ENCODE measurements around the gene BCL2.

The BCL2 gene

DNA sequence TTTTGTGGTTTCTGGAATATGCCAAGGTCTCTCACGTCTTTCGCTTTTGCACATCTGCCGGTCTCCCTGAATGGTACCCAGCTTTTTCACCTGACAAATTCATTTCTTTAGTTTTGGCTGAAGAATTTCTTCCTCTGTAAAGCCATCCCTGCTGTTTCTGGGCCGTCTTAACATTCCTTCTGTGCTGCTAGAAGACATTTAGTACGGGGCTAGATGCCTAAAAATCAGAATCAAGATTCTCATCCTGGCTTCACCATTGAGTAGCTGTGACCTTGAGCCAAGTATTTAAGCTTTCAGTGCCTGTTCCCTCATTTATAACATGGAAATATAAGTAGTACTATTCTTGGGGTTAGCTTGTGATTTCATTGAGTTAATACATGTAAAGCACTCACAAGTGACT lies 6.4 kb upstream of the BCL2 start:
- DNase-seq (ENCODE audit: low read depth) = no peak

DNA sequence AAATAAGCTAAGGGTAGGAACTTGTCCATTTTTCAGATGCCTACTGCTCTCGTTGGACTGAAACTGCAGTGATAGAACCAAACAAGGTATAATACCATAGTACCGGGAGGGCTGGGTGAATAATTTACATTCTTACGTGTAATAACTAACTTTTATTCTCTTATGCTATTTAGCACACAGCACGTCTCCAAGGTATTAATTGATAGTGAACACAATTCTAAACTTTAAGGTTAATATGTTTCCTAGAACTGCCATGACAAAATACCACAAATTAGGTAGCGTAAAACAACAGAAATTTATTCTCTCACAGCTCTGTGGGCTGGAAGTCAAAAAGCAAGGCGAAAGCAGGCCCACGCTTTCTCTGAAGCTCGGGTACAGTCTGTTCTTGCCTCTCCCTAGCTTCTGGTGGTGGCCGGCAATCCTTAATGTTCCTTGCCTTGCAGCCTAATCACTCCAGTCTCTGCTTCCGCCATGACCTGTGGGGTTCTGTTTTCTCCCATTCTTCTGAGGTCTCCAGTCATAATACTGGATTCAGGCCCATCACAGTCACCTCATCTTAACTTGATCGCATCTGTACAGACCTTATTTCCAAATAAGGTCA lies 5.6 kb upstream of the BCL2 start:
- DNase-seq (ENCODE audit: low read depth) = no peak

DNA sequence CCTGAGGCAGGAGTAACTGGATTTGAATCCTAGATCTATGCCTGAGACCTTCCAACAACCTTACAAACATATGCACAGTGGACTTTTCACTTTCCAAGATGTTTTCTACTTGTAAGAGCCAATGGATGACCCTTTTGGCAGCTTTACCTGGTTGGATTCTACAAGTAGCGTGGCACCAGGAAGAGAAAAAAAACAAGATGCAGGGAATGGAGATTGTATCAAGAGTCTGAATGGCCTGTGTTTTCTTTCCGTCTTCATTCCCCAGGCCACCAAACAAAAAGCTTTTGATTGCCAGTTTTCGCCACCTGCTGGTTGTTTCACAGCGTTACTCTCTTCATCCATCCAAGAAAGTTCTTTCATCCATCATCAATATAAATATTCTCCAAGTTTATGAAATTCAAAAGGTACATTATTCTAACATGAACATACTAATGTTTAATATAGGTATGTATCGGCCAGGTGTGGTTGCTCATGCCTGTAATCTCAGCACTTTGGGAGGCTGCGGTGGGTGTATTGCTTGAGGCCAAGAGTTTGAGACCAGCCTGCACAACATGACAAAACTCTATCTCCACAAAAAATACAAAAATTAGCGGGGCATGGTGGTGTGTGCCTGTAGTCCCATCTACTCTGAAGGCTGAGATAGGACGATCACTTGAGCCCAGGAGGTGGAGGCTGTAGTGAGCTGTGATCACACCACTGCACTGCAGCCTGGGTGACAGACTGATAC lies 3.5 kb upstream of the BCL2 start:
- peak; percentile 38 for DNase-seq (ENCODE audit: low read depth)

DNA sequence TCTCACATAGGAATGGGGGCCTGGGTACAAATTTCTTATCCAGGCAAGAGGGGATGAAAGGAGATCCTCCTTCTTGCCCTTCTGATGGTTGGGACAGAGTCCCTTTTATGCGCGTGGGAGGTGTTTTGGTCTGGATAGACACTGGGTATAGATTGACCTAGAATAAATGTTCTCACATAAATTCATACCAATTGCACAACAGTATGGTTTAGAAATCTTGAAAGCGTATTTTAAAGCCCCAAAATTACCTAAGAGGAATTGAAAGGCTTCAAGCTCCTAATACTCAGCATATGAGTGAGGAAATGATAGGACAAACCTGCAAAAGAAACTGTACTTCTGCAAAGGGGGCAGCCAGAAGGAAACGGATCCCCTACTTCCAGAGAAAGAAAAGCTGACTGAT lies 2.6 kb upstream of the BCL2 start:
- no peak for DNase-seq (ENCODE audit: low read depth)

DNA sequence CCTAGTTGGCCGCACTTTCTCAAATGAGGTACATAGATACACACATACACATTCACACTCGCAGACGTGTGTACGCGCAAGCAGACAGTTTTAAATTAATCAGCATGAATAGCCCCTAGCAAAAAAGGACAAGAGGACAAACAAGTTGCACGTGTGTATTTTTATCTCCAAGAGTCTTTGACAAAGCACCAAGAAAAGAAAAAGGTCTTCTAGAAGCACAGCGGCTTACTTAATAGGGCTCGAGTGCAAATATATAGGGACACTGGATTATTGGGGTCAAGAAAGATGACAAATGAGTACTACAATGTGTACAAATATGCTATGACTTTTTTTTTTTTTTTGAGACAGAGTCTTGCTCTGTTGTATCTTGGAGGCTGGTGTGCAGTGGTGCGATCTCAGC lies 1.7 kb upstream of the BCL2 start:
- no peak for DNase-seq (ENCODE audit: low read depth)

DNA sequence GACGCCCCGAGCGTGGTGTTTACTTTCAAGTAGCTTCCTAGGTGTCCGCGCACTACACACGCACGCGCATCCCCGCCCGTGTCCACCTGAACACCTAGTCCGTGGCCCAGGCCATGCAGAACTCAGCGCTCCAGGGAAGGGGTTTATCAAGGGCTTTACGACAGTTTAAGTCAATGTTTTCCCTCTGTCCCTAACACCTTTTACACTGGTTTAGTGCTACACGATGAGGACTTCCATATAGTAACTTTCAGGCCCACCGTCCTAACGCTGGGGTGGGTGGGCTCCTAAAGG lies 1.4 kb upstream of the BCL2 start:
- no peak for DNase-seq (ENCODE audit: low read depth)

- DNase-seq (ENCODE audit: low read depth) = peak; percentile 73
Measured at GRCh38 chr18:63320123-63320974, 780 bp upstream of the BCL2 start.

DNA sequence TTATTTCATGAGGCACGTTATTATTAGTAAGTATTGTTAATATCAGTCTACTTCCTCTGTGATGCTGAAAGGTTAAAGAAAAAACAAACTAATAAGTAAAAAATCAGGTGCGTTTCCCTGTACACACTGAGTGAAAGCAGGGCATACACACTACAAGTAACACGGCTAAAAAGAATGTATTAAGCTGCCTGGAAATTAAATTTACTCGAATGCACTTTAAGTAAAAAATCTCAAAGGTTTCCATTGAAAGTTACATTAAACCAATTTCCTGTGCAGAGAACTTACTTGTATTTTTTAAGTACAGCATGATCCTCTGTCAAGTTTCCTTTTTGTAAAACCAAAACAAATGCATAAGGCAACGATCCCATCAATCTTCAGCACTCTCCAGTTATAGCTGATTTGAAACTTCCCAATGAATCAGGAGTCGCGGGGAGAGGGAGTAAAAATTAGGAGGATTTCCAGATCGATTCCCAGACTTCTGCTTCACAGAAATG lies 633 bp downstream of the BCL2 start:
- no peak for DNase-seq (ENCODE audit: low read depth)

- peak; percentile 70 for DNase-seq (ENCODE audit: low read depth)
Measured at GRCh38 chr18:63317982-63318888, 1.3 kb downstream of the BCL2 start.

DNA sequence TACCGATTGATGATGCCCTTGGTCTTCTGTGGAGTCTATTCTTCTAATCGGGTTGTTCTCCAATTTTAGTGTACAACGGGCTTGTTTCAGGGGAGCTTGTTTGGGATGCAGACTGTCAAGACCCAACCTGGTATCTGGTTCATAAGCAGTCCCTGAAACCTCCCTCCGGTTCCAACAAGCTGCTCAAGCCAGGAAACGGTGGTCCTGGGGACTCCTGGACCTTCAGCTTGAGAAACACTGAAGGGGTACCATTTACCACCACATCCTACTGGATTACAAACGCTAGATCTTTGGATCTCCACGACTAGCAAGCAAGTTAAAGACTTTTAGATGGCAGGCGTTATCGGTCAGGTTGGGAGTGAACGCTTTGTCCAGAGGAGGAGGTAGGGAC lies 2.0 kb downstream of the BCL2 start:
- DNase-seq (ENCODE audit: low read depth) = no peak

DNA sequence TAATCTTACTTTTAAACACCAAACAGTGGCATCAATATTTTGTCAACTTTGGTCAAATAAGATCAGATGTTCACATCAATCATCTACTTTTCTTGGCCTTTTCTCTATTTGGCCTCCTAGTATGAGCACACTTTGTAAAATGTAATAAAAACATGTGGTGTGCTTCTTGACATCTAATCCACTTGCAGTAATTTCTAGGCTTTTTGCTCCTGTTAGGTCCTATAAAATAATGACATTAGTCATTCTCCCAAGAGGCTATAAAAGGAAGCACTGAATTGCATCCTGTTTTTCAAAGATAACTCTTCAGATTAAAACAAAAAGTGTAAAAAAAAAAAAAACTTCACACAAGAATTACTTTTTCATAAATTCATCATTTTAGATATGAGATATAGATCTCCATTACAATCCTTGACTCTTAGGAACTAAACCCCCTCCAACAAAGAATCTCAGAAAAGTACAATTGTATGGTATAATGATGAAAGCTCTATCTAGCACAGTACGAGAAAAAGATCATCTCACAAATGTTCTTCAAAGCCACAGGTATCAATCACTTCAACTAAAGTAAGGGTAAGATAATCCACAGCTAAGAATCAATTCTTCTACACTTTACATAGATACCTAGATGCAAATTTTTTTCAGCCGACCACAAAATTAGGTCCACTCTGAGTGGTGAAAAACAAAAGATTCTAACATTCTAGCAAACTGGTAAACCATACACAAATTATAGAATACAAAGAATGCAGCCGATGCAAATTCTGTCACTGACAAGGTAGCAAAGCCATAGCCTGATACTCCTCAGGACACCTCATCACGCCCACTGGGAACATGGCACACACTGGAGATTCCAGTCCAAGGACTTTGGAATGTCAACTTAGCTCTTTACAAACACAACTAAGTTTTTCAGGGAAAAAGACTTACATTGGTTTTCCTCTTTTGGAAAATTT lies 2.7 kb downstream of the BCL2 start:
- DNase-seq (ENCODE audit: low read depth) = no peak

- no peak for DNase-seq (ENCODE audit: low read depth)
Measured at GRCh38 chr18:63315876-63316275, 3.7 kb downstream of the BCL2 start.

DNA sequence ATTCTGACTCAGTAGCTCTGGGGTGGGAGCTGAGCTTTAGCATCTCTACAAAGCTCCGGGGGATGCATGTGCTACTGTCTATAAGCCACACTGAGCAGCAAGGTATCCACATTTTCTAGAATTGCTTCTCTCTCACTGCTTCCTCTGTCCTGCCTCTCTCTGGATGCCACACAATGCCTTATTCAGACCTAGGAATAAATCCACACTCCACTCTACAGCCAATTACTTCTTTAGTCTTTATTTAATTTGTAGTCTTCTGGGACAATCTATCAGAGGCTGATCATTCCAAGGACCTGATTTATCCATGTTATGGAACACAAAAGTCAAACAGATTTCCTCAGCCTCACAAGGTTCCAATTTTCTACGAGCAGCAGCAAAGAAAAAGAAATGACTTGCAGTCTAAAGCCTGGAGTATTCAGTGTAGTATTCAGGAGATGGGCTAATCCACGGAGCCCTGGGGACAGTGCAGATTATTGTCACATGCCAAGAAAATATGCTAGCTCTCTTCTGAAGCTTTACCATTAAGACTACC lies 4.4 kb downstream of the BCL2 start:
- no peak for DNase-seq (ENCODE audit: low read depth)

- DNase-seq (ENCODE audit: low read depth) = no peak
Measured at GRCh38 chr18:63314062-63314790, 5.3 kb downstream of the BCL2 start.

DNA sequence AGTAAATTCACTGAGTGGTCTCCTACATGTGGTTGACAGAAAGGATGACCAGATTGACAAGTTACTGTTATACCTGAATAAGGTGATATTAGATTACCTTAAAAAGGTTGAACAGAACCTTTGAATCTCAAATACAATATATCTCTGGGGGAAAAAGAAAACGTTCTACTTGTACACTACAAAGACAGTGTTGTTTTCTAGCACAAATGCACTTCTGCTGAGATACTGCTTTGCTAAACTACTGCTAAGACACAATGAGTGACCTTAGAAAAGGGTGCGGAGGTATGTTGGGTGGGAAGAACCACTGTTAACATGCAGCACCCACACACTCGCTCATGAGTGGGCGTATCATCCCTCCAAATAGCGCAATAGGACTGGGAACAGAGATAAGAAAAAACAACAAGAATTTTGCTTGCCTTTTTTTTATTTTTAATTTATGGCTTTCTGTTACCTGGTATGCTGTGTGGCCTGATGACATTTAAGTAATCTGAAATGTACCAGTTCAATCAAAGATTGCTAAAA lies 6.1 kb downstream of the BCL2 start:
- no peak for DNase-seq (ENCODE audit: low read depth)

GRCh38 chr18:63312737-63313395 lies 6.7 kb downstream of the BCL2 start:
- no peak for DNase-seq (ENCODE audit: low read depth)

- DNase-seq (ENCODE audit: low read depth) = no peak
Measured at GRCh38 chr18:63312019-63312409, 7.6 kb downstream of the BCL2 start.

GRCh38 chr18:63311118-63312018 lies 8.2 kb downstream of the BCL2 start:
- DNase-seq (ENCODE audit: low read depth) = no peak
